IMR-90 (cell line): ENCODE measurements around the gene MBOAT2. TPM values are rescaled to one million over a fixed set of nuclear protein-coding genes. Genes with fewer than 3 reads are reported as not detected.
"Not testable (repeated sequence)": the region's sequence is repeated elsewhere in the genome, so short reads cannot be mapped to it uniquely, and the experiment has no call there.

Experiments
- ATAC-seq: fragments of 200-7000 bp; cut with Tn5 transposase; 2 replicates; pipeline ENCODE4 v1.9.1; 2020; ENCODE audit warnings: low read depth, mild to moderate bottlenecking, moderate library complexity
- BruUV-seq: library from RNA; stranded (reverse); fragments of 400-500 nt; replicated peaks from 2 replicates; lab custom pipeline; 2021; lab: Mats Ljungman, UMichigan
- CTCF ChIA-PET: fragments of 300-600 bp; formaldehyde crosslinking; extraction: SDS; loops from one replicate; lab custom pipeline; 2021; ENCODE audit warnings: antibody characterized with exemption; lab: Yijun Ruan, JAX
- POLR2A ChIA-PET: fragments of 300-600 bp; sonication (Branson Sonifier 250); formaldehyde crosslinking; loops from one replicate; lab custom pipeline; 2022; ENCODE audit warnings: antibody characterized with exemption; ENCODE audit not compliant: unreplicated experiment; lab: Charles Lee
- DNase-seq: peaks from one replicate; pipeline ENCODE4 v3.0.0; 2013
- H2AFZ ChIP-seq: replicated peaks from 2 replicates; pipeline ENCODE3; 2013; ENCODE audit warnings: low read length, mild to moderate bottlenecking; ENCODE audit not compliant: poor library complexity
- H2AK5ac ChIP-seq: 2 replicates; pipeline ENCODE4 v1.6.1; 2013; ENCODE audit warnings: low read depth, low read length, inconsistent platforms
- H2AK9ac ChIP-seq: replicated peaks from 2 replicates; pipeline ENCODE3; 2013; ENCODE audit warnings: mild to moderate bottlenecking, low read depth, low read length, moderate library complexity; ENCODE audit not compliant: poor library complexity
- H2BK120ac ChIP-seq: 2 replicates; pipeline ENCODE4 v1.6.1; 2013; ENCODE audit warnings: low read depth, low read length, inconsistent platforms
- H2BK15ac ChIP-seq: 3 replicates; pipeline ENCODE4 v1.6.1; 2013; ENCODE audit warnings: low read depth, low read length, inconsistent platforms
- H2BK20ac ChIP-seq: 2 replicates; pipeline ENCODE4 v1.6.1; 2013; ENCODE audit warnings: low read depth, mild to moderate bottlenecking, inconsistent platforms, low read length, moderate library complexity
- H2BK5ac ChIP-seq: 2 replicates; pipeline ENCODE4 v1.6.1; 2013; ENCODE audit warnings: mild to moderate bottlenecking, low read depth, low read length, inconsistent platforms; ENCODE audit not compliant: poor library complexity, severe bottlenecking
- H3K14ac ChIP-seq: replicated peaks from 2 replicates; pipeline ENCODE4 v1.6.1; 2013; ENCODE audit warnings: low read depth, low read length, inconsistent platforms
- H3K18ac ChIP-seq: 2 replicates; pipeline ENCODE4 v1.6.1; 2013; ENCODE audit warnings: low read depth, low read length, control low read depth
- H3K23ac ChIP-seq: 2 replicates; pipeline ENCODE4 v1.6.1; 2013; ENCODE audit warnings: low read depth, low read length, inconsistent platforms
- H3K27ac ChIP-seq: 2 replicates; pipeline ENCODE4 v1.5.1; 2013; ENCODE audit warnings: mild to moderate bottlenecking, control low read depth, low read length; ENCODE audit not compliant: insufficient read depth
- H3K27me3 ChIP-seq: 2 replicates; pipeline ENCODE4 v1.6.1; 2013; ENCODE audit warnings: low read length; ENCODE audit not compliant: control insufficient read depth, insufficient read depth
- H3K36me3 ChIP-seq: 2 replicates; pipeline ENCODE4 v1.6.1; 2013; ENCODE audit warnings: low read length, mixed read lengths; ENCODE audit not compliant: control insufficient read depth, insufficient read depth
- H3K4ac ChIP-seq: 2 replicates; pipeline ENCODE4 v1.6.1; 2013; ENCODE audit warnings: low read depth, low read length, inconsistent platforms
- H3K4me1 ChIP-seq: 2 replicates; pipeline ENCODE4 v1.6.1; 2013; ENCODE audit warnings: low read length, mixed read lengths; ENCODE audit not compliant: control insufficient read depth, insufficient read depth
- H3K4me2 ChIP-seq: 2 replicates; pipeline ENCODE4 v1.6.1; 2013; ENCODE audit warnings: low read depth, mild to moderate bottlenecking, control low read depth, low read length, moderate library complexity
- H3K4me3 ChIP-seq: 2 replicates; pipeline ENCODE4 v1.5.1; 2013; ENCODE audit warnings: low read depth, mild to moderate bottlenecking, control low read depth, low read length, moderate library complexity; ENCODE audit not compliant: insufficient read depth
- H3K56ac ChIP-seq: 2 replicates; pipeline ENCODE4 v1.6.1; 2013; ENCODE audit warnings: low read length, inconsistent platforms; ENCODE audit not compliant: insufficient read depth; ENCODE audit errors: extremely low read depth
- H3K79me1 ChIP-seq, 2 experiments: 2 replicates each; pipeline ENCODE4 v1.6.1; 2013; ENCODE audit warnings: low read length in 2 of 2, inconsistent platforms in 1 of 2, low read depth in 1 of 2
- H3K9ac ChIP-seq: 2 replicates; pipeline ENCODE4 v1.6.1; 2013; ENCODE audit warnings: low read depth, low read length, control low read depth
- H3K9me1 ChIP-seq: 2 replicates; pipeline ENCODE4 v1.6.1; 2013; ENCODE audit warnings: low read length, inconsistent platforms; ENCODE audit not compliant: insufficient read depth
- H3K9me3 ChIP-seq: 2 replicates; pipeline ENCODE4 v1.6.1; 2013; ENCODE audit warnings: low read length; ENCODE audit not compliant: control insufficient read depth, insufficient read depth
- H4K20me1 ChIP-seq: 2 replicates; pipeline ENCODE4 v1.6.1; 2013; ENCODE audit warnings: low read length, inconsistent platforms; ENCODE audit not compliant: insufficient read depth
- H4K5ac ChIP-seq: 2 replicates; pipeline ENCODE4 v1.6.1; 2013; ENCODE audit warnings: mild to moderate bottlenecking, low read depth, low read length, control low read depth
- H4K8ac ChIP-seq, 2 experiments: 2 replicates each; pipeline ENCODE4 v1.6.1; 2013; ENCODE audit warnings: low read depth in 2 of 2, low read length in 2 of 2, control low read depth in 1 of 2, inconsistent platforms in 1 of 2
- H4K91ac ChIP-seq: 2 replicates; pipeline ENCODE4 v1.6.1; 2013; ENCODE audit warnings: low read depth, low read length, inconsistent platforms; ENCODE audit not compliant: insufficient read depth
- WGBS, 2 experiments: methylation state at CpG; one replicate each; pipeline versions ENCODE4 v1.1.5 to v1.1.7; 2013; ENCODE audit warnings: missing lambda C conversion rate in 2 of 2; ENCODE audit not compliant: insufficient read length in 1 of 2; ENCODE audit errors: extremely low coverage in 2 of 2; 5-methylcytosine and 5-hydroxymethylcytosine counted together
- dilution Hi-C: fragments of 300-500 bp; cut with HindIII; formaldehyde crosslinking; loops from one replicate; pipeline ENCODE4 v1.14.3; 2018; ENCODE audit warnings: low sequenced_read_pairs; ENCODE audit not compliant: unreplicated experiment
- in situ Hi-C: fragments of 300-500 bp; cut with MboI; formaldehyde crosslinking; loops from 3 replicates; pipeline ENCODE4 v1.14.3; 2019; ENCODE audit warnings: low sequenced_read_pairs, inconsistent platforms, mixed read lengths
- intact Hi-C: fragments of 100-400 bp; cut with micrococcal nuclease; formaldehyde crosslinking; loops from 2 replicates; pipeline ENCODE4 v1.10.0; 2022
- polyA plus RNA-seq, 3 experiments: library from polyadenylated mRNA; depleted of rRNA; stranded (reverse); fragments of >200 nt; gene quantifications; 2 replicates each; pipeline ENCODE4 v1.2.3, GENCODE V29; 2012; ENCODE audit warnings: low replicate concordance in 1 of 3
- total RNA-seq: library from RNA; depleted of rRNA; stranded (reverse); fragments of >200 nt; gene quantifications from 2 replicates; pipeline ENCODE4 v1.2.3, GENCODE V29; 2012

Gene MBOAT2
- total and polyA plus RNA-seq, 2 of the 4 experiments (the other 2 are of a cell fraction) = 33.9 to 102 TPM

DNA sequence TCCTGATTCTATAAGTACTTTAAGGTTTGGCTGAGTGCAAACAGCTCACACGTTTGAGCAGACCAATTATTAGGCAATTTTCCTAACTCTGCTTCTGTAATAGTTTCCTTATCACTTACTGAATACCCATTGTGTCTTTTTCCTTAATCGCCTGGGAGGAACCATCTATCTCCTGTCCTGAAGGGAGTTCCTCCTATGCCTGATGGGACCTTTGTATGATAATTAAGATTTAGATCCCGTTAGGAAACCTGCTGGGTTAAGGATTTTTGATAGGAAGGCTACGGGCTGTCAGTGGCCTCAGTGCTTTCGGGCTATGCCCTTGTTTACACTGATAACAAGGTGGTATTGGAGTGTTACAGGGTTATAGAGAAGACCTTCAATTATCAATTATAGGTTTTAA is 106.8 kb downstream of the MBOAT2 start:
- H3K4ac ChIP-seq, H3K27me3 ChIP-seq, H2BK120ac ChIP-seq, H3K9me1 ChIP-seq, POLR2A ChIA-PET, H3K18ac ChIP-seq, H3K56ac ChIP-seq, H4K8ac ChIP-seq, DNase-seq, H2BK20ac ChIP-seq, ATAC-seq, H3K36me3 ChIP-seq, CTCF ChIA-PET, H3K27ac ChIP-seq, H3K79me1 ChIP-seq, H3K9me3 ChIP-seq, H2AK5ac ChIP-seq, H3K4me2 ChIP-seq, H2BK5ac ChIP-seq, in situ Hi-C loops, H3K4me1 ChIP-seq, H4K91ac ChIP-seq, H2BK15ac ChIP-seq, H3K4me3 ChIP-seq, intact Hi-C loops, H4K20me1 ChIP-seq, H2AFZ ChIP-seq, H4K5ac ChIP-seq, H3K23ac ChIP-seq, dilution Hi-C loops, BruUV-seq, H2AK9ac ChIP-seq, H3K9ac ChIP-seq, H3K14ac ChIP-seq: not testable (repeated sequence)
- no CpG with 5 or more reads among the region's 5 CpGs for WGBS, 2 experiments

DNA sequence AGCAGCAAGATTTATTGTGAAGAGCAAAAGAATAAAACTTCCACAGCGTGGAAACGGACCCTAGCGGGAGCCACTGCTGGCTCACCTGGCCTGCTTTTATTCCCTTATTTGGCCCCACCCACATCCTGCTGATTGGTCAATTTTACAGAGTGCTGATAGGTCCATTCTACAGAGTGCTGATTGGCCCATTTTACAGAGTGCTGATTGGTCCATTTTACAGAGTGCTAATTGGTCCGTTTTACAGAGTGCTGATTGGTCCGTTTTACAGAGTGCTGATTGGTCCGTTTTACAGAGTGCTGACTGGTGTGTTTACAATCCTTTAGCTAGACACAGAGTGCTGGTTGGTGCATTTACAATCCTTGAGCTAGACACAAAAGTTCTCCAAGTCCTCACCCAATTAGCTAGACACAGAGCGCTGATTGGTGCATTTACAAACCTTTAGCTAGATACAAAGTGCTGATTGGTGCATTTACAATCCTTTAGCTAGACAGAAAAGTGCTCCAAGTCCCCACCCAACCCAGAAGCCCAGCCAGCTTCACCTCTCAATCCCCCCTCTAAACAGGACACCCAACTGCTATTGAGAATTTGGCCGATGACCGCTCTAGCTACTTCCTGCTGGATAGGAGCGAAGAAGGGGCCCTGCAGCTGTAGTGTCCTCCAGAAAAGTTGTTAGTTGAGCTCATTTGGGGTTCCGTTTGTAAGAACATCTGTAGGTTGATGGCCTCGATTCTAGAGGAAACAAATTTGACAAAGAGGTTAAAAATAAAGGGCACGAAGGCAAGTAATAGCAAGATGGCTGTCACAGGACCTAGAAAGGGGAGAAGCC is 108.2 kb downstream of the MBOAT2 start:
- ATAC-seq, H4K5ac ChIP-seq, H3K4ac ChIP-seq, H3K27me3 ChIP-seq, H3K56ac ChIP-seq, H3K79me1 ChIP-seq, H3K9ac ChIP-seq, dilution Hi-C loops, H3K27ac ChIP-seq, H2AK5ac ChIP-seq, H3K9me3 ChIP-seq, H3K18ac ChIP-seq, H2AFZ ChIP-seq, POLR2A ChIA-PET, H3K14ac ChIP-seq, H3K4me1 ChIP-seq, H4K8ac ChIP-seq, H2AK9ac ChIP-seq, H3K23ac ChIP-seq, H2BK120ac ChIP-seq, H3K4me2 ChIP-seq, H3K9me1 ChIP-seq, DNase-seq, H2BK20ac ChIP-seq, H2BK15ac ChIP-seq, H2BK5ac ChIP-seq, H4K20me1 ChIP-seq, BruUV-seq, in situ Hi-C loops, H4K91ac ChIP-seq, H3K4me3 ChIP-seq, intact Hi-C loops: not testable (repeated sequence)
- CTCF ChIA-PET = interaction anchor here (0.8 kb wide), 1 partner anchor 9 kb away, joined by 3 read pairs; no protein-coding TSS in a partner anchor
- H3K36me3 ChIP-seq = peaks cover 11% of the 10 kb centered on the region
- WGBS, 2 experiments = 100% methylated on average over 5 of the region's 13 CpGs; no CpG with 5 or more reads in 1 of the 2 experiments
